Transverse colon (tissue), 4 donors: ENCODE data around the gene PSMB3. TPM values are rescaled to one million over a fixed set of nuclear protein-coding genes. Genes with fewer than 3 reads are reported as not detected.
"Not testable (repeated sequence)": the region's sequence is repeated elsewhere in the genome, so short reads cannot be mapped to it uniquely, and the experiment has no call there.

Experiments used
- DNase-seq: peaks from one replicate; pipeline ENCODE4 v3.0.0-alpha.2; 2019
- H3K27ac ChIP-seq, 4 donors: fragments of 200-600 bp; sonication (generic); 2 replicates each; pipeline ENCODE4 v1.5.1; 2016 to 2018; ENCODE audit warnings: inconsistent platforms in 4 of 4
- H3K27me3 ChIP-seq: fragments of 200-600 bp; sonication (generic); 2 replicates; pipeline ENCODE4 v1.5.1; 2017; ENCODE audit warnings: inconsistent platforms
- H3K36me3 ChIP-seq, 4 donors: fragments of 200-600 bp; sonication (generic); 2 replicates each; pipeline ENCODE4 v1.5.1; 2017 to 2019; ENCODE audit warnings: inconsistent platforms in 4 of 4
- H3K4me1 ChIP-seq, 4 donors: fragments of 200-600 bp; sonication (generic); 2 replicates each; pipeline ENCODE4 v1.5.1; 2017 to 2020; ENCODE audit warnings: inconsistent platforms in 4 of 4
- H3K4me3 ChIP-seq, 4 donors: fragments of 200-600 bp; sonication (generic); 1 replicate in 1 of 4; 2 replicates in 3 of 4; pipeline versions ENCODE4 v1.5.1 to v1.6.1; 2017 to 2019; ENCODE audit warnings: inconsistent platforms in 4 of 4
- H3K9me3 ChIP-seq, 2 donors: fragments of 200-600 bp; sonication (generic); 2 replicates each; pipeline ENCODE4 v1.5.1; 2017 to 2019; ENCODE audit warnings: inconsistent platforms in 2 of 2
- EP300 ChIP-seq: sonication (generic); formaldehyde crosslinking; IDR thresholded peaks from one replicate; pipeline ENCODE4 v1.6.1; 2017; ENCODE audit warnings: antibody characterized with exemption, low read depth
- POLR2A ChIP-seq: fragments of 450-650 bp; IDR thresholded peaks from one replicate; pipeline ENCODE4 v1.6.1; 2016; ENCODE audit warnings: antibody characterized with exemption, mild to moderate bottlenecking, moderate library complexity
- POLR2AphosphoS5 ChIP-seq, 3 donors: sonication (generic); formaldehyde crosslinking; IDR thresholded peaks; one replicate each; pipeline ENCODE4 v1.6.1; 2016; ENCODE audit warnings: antibody characterized with exemption in 3 of 3
- WGBS, 2 donors: methylation state at CpG; one replicate each; pipeline ENCODE4 v1.1.5; 2018; ENCODE audit warnings: low coverage in 1 of 2; 5-methylcytosine and 5-hydroxymethylcytosine counted together
- in situ Hi-C, 4 donors: fragments of 200-750 bp; cut with MboI; loops; one replicate each; pipeline versions ENCODE4 v1.15.0 to v1.15.1; 2017; ENCODE audit warnings: low sequenced_read_pairs in 3 of 4, low pct_ligation_motif_present in 1 of 4, low pct_unique_long_range_greater_than_20kb in 1 of 4
- intact Hi-C: fragments of 100-400 bp; cut with DNase I; formaldehyde crosslinking; loops from one replicate; pipeline ENCODE4 v1.15.1; 2023; ENCODE audit warnings: low total_unique reads
- total RNA-seq, 4 donors: library from RNA; depleted of rRNA; stranded (reverse); fragments of >200 nt; gene quantifications; one replicate each; pipeline ENCODE4 v1.1.0, GENCODE V29; 2016
- TF ChIP-seq, protein P1 (sequence below), 5 experiments: fragments of 200-600 bp in 3 of 5; fragments of 450-650 bp in 2 of 5; sonication (generic) in 3 of 5; IDR thresholded peaks; 1 replicate in 2 of 5; 2 replicates in 3 of 5; pipeline ENCODE4 v1.5.1; 2016 to 2017; ENCODE audit warnings: antibody characterized with exemption in 5 of 5, inconsistent platforms in 3 of 5, mild to moderate bottlenecking in 2 of 5, moderate library complexity in 1 of 5

Gene PSMB3
- total RNA-seq, 4 donors from 2014 or later: 137 to 169 (median 159) TPM

DNA sequence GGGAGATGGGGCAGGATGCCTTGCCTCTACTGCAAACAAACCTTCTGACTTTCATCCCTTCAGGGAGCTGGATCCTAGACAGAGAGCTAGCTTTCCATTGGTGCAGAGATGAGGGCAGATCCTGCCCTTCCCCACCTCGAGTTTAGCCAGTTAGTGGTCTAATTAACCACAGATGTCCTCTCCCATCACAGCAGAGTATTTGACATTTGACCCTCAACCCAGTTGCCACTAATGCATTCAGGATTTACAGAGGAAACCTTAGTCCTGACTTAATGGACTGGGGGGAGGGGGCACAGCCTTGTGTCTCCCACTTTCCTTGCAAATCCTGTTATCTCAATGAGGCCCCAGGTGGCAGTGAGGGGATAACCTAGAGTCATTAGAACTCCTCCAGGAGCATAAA is 36.6 kb downstream of the PSMB3 start:
- DNase-seq: no peak
- no peaks in the 10 kb centered on the region for H3K9me3 ChIP-seq
- no peaks in the 10 kb centered on the region for H3K4me1 ChIP-seq
- TF ChIP-seq POLR2AphosphoS5 (IDR thresholded peaks at IDR 0.05): no peak
- TF ChIP-seq POLR2A: no peak
- no peak for TF ChIP-seq EP300
- TF ChIP-seq, protein P1, sequence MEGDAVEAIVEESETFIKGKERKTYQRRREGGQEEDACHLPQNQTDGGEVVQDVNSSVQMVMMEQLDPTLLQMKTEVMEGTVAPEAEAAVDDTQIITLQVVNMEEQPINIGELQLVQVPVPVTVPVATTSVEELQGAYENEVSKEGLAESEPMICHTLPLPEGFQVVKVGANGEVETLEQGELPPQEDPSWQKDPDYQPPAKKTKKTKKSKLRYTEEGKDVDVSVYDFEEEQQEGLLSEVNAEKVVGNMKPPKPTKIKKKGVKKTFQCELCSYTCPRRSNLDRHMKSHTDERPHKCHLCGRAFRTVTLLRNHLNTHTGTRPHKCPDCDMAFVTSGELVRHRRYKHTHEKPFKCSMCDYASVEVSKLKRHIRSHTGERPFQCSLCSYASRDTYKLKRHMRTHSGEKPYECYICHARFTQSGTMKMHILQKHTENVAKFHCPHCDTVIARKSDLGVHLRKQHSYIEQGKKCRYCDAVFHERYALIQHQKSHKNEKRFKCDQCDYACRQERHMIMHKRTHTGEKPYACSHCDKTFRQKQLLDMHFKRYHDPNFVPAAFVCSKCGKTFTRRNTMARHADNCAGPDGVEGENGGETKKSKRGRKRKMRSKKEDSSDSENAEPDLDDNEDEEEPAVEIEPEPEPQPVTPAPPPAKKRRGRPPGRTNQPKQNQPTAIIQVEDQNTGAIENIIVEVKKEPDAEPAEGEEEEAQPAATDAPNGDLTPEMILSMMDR (IDR thresholded peaks at IDR 0.05): no peak
- H3K4me3 ChIP-seq: no peak overlapping the region
- H3K27me3 ChIP-seq: no peaks in the 10 kb centered on the region
- WGBS, 2 donors: 7% methylated on average over 1 of the region's 1 CpG; no CpG with 5 or more reads in 1 of the 2 donors
- intact Hi-C loops (no loop called here), in situ Hi-C loops (no loop called here)
- no peak overlapping the region for H3K27ac ChIP-seq
- peaks cover 0 to 26% (median 15%) of the 10 kb centered on the region in 4 donors for H3K36me3 ChIP-seq

DNA sequence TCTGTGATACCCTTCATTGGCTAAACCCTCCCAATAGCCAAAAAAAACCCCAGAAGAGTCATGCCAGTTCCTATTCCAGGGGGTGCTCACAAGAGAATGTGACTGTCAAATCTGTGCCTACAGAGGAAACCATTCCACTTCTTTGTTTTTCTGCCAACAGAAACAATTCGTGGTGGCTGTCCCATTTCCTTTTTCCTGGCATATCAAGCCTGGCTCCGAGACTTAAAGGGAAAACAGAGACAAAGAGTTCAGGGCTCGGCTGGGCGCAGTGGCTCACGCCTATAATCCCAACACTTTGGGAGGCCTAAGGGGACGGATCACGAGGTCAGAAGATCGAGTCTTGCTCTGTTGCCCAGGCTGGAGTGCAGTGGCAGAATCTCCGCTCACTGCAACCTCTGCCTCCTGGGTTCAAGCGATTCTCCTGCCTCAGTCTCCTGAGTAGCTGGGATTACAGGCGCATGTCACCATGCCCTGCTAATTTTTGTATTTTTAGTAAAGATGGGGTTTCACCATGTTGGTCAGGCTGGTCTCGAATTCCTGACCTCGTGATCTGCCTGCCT is 37.7 kb downstream of the PSMB3 start:
- H3K36me3 ChIP-seq: peaks cover 0 to 16% (median 10%) of the 10 kb centered on the region in 4 donors
- DNase-seq, in situ Hi-C loops, H3K4me3 ChIP-seq, H3K9me3 ChIP-seq, H3K27ac ChIP-seq, H3K4me1 ChIP-seq, H3K27me3 ChIP-seq, intact Hi-C loops: not testable (repeated sequence)
- 83 to 85% methylated on average over 6 to 13 of the region's 13 CpGs for WGBS, 2 donors

DNA sequence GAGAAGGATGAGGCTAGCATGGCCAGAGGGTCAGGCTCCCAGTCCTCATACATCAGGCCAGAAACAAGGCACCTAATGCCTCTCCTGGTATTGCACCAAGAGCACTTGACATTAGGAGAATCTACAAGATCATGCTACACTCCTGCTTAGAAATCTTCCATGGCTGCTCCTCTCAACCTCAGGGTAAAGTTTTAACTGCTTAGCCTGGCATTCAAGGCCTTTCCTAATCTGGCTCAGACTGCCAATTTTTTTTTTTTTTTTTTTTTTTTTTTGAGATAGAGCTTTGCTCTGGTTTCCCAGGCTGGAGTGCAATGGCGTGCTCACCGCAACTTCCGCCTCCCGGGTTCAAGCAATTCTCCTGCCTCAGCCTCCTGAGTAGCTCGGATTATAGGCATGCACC is 38.6 kb downstream of the PSMB3 start:
- DNase-seq: no peak
- intact Hi-C loops: no loop called here
- no peaks in the 10 kb centered on the region for H3K9me3 ChIP-seq
- H3K27ac ChIP-seq: no peak overlapping the region
- TF ChIP-seq POLR2A (no peak), EP300 (no peak)
- peaks cover 0 to 4% (median 1%) of the 10 kb centered on the region in 4 donors for H3K4me1 ChIP-seq
- in situ Hi-C loops: no loop called here
- H3K27me3 ChIP-seq: no peaks in the 10 kb centered on the region
- H3K4me3 ChIP-seq: no peak overlapping the region
- WGBS, 2 donors: 87 to 100% methylated on average over 2 to 5 of the region's 5 CpGs
- peaks cover 0 to 9% (median 3%) of the 10 kb centered on the region in 4 donors for H3K36me3 ChIP-seq

DNA sequence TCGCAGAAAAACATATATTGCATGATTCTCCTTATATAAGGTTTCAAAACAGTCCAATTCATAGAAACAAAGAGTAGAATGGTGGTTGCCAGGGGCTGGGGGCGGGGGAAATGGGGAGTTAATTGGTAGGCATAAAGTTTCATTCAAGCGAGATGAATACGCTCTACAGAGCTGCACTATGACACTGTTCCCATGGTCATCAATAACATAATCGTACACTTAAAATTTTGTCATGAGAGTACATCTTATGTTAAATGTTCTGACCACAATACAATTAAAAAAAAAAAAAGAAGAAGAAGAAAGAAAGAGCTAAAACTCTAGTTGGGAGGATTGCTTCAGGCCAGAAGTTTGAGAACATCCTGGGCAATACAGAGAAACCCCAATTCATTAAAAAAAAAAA is 41.7 kb downstream of the PSMB3 start:
- Histone ChIP-seq H3K9me3 (no peaks in the 10 kb centered on the region), H3K27me3 (no peaks in the 10 kb centered on the region), H3K4me3 (no peak overlapping the region), H3K27ac (no peak overlapping the region), H3K36me3 (no peaks in the 10 kb centered on the region), H3K4me1 (peaks cover 19 to 31% (median 27%) of the 10 kb centered on the region in 4 donors)
- WGBS, 2 donors: 94 to 95% methylated on average over 5 of the region's 5 CpGs
- in situ Hi-C loops: no loop called here
- TF ChIP-seq EP300 (no peak), POLR2AphosphoS5 (IDR thresholded peaks at IDR 0.05) (no peak), POLR2A (no peak)
- TF ChIP-seq, protein P1 (IDR thresholded peaks at IDR 0.05): no peak
- no peak for DNase-seq
- intact Hi-C loops: no loop called here

DNA sequence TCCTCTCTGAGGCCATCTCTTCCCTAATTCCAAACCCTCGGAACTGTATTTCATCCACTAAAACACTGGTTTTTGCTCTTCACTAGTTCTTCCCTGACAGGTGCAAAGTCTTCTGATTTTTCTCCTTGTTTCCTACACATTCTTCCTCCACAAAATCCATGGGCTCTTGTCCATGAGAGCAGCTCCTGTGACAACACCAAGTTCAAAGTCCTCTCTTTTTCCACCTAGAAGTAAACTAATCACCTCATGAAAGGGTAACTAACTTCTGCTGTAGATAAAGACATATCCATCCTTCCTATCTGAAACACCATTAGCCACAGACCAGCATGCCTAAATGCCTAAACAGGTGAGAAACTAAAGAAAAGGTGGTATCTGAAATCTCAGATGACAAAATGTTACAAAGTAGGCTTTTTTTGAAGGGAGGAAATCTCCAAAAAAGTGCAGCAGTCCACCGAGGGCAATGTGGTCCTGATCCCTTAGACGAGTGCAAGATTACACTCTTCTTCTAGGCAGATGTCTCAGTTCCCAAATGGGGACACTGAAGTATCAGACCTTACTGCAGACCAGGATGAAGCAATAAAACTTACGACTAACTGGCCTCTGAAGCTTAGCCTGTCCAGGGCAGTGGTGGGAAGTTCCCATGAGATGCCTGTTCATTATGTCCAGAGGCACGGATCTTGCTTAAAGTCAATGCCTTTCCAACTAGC is 44.1 kb downstream of the PSMB3 start:
- H3K4me3 ChIP-seq: no peak overlapping the region
- no peak overlapping the region for H3K27ac ChIP-seq
- DNase-seq: no peak
- no peaks in the 10 kb centered on the region for H3K9me3 ChIP-seq
- in situ Hi-C loops: no loop called here
- WGBS, 2 donors: 69 to 83% methylated on average over 3 to 5 of the region's 5 CpGs
- intact Hi-C loops: no loop called here
- H3K27me3 ChIP-seq: no peaks in the 10 kb centered on the region
- peaks cover 0 to under 1% (median under 1%) of the 10 kb centered on the region in 4 donors for H3K36me3 ChIP-seq
- H3K4me1 ChIP-seq: peaks cover 19 to 35% (median 30%) of the 10 kb centered on the region in 4 donors
- TF ChIP-seq, protein P1 (IDR thresholded peaks at IDR 0.05): no peak
- TF ChIP-seq POLR2A (no peak), POLR2AphosphoS5 (IDR thresholded peaks at IDR 0.05) (no peak), EP300 (no peak)
